CD14-positive monocyte (primary cell): ENCODE measurements around the gene CACNA1C. TPM values are rescaled to one million over a fixed set of nuclear protein-coding genes. Genes with fewer than 3 reads are reported as not detected.

Experiments used
- DNase-seq, 3 donors: peaks; one replicate each; pipeline ENCODE4 v3.0.0-alpha.2; 2011 to 2022
- H2AFZ ChIP-seq: 2 replicates; pipeline ENCODE4 v1.6.0; 2012; ENCODE audit warnings: mild to moderate bottlenecking, low read depth, low read length, inconsistent platforms; ENCODE audit not compliant: insufficient read depth, poor library complexity, severe bottlenecking
- H3K27ac ChIP-seq, 2 donors: 1 replicate in 1 of 2; 2 replicates in 1 of 2; pipeline ENCODE4 v1.5.1; 2012 to 2013; ENCODE audit warnings: low read length in 2 of 2, control low read depth in 1 of 2, inconsistent platforms in 1 of 2, low read depth in 1 of 2, mild to moderate bottlenecking in 1 of 2
- H3K27me3 ChIP-seq, 2 donors: one replicate each; pipeline versions ENCODE4 v1.6.0 to v1.6.1; 2011 to 2013; ENCODE audit warnings: low read length in 2 of 2; ENCODE audit not compliant: control insufficient read depth in 2 of 2, insufficient read depth in 2 of 2
- H3K36me3 ChIP-seq, 2 donors: replicated peaks in 1 of 2; 1 replicate in 1 of 2; 2 replicates in 1 of 2; pipeline versions ENCODE4 v1.5.1 to v1.6.1; 2012 to 2013; ENCODE audit warnings: low read length in 2 of 2, control low read depth in 1 of 2, inconsistent platforms in 1 of 2, mild to moderate bottlenecking in 1 of 2; ENCODE audit not compliant: insufficient read depth in 2 of 2, control insufficient read depth in 1 of 2
- H3K4me1 ChIP-seq, 2 donors: 1 replicate in 1 of 2; 2 replicates in 1 of 2; pipeline versions ENCODE4 v1.5.1 to v1.6.1; 2012 to 2013; ENCODE audit warnings: low read length in 2 of 2, control low read depth in 1 of 2, inconsistent platforms in 1 of 2, mild to moderate bottlenecking in 1 of 2, moderate library complexity in 1 of 2; ENCODE audit not compliant: insufficient read depth in 2 of 2, control insufficient read depth in 1 of 2
- H3K4me2 ChIP-seq: replicated peaks from 2 replicates; pipeline ENCODE3; 2012; ENCODE audit warnings: low read length, moderate library complexity, mild to moderate bottlenecking; ENCODE audit not compliant: poor library complexity, severe bottlenecking; ENCODE audit errors: extremely low read depth
- H3K4me3 ChIP-seq, 3 experiments: fragments of 200-600 bp in 1 of 3; sonication (generic) in 1 of 3; replicated peaks in 1 of 3; 1 replicate in 2 of 3; 2 replicates in 1 of 3; pipeline ENCODE4 v1.5.1; 2011 to 2013; ENCODE audit warnings: low read length in 3 of 3, mild to moderate bottlenecking in 3 of 3, control low read depth in 2 of 3, low read depth in 2 of 3, inconsistent platforms in 1 of 3, moderate library complexity in 1 of 3
- H3K79me2 ChIP-seq: 2 replicates; pipeline ENCODE4 v1.6.0; 2012; ENCODE audit warnings: mild to moderate bottlenecking, control low read depth, inconsistent platforms, low read length, moderate library complexity; ENCODE audit not compliant: insufficient read depth
- H3K9ac ChIP-seq: 2 replicates; pipeline ENCODE4 v1.6.0; 2017; ENCODE audit warnings: low read length, mild to moderate bottlenecking; ENCODE audit not compliant: insufficient read depth, poor library complexity, severe bottlenecking
- H3K9me3 ChIP-seq, 2 donors: replicated peaks in 1 of 2; 1 replicate in 1 of 2; 2 replicates in 1 of 2; pipeline versions ENCODE4 v1.5.1 to v1.6.1; 2012 to 2013; ENCODE audit warnings: low read length in 2 of 2, control low read depth in 1 of 2; ENCODE audit not compliant: control insufficient read depth in 1 of 2, insufficient read depth in 1 of 2
- H4K20me1 ChIP-seq: 2 replicates; pipeline ENCODE4 v1.6.0; 2012; ENCODE audit warnings: mild to moderate bottlenecking, low read length, control low read depth, moderate library complexity; ENCODE audit not compliant: insufficient read depth
- H3K27ac Mint-ChIP-seq, 7 donors: one replicate each; pipeline ENCODE4 v1.8.0; 2020; ENCODE audit warnings: mild to moderate bottlenecking in 7 of 7, mixed read lengths in 7 of 7, moderate library complexity in 6 of 7, inconsistent platforms in 2 of 7
- H3K27me3 Mint-ChIP-seq, 3 donors: one replicate each; pipeline ENCODE4 v1.8.0; 2021 to 2022; ENCODE audit warnings: low read depth in 3 of 3, mild to moderate bottlenecking in 3 of 3, mixed read lengths in 3 of 3, moderate library complexity in 3 of 3, inconsistent platforms in 1 of 3
- H3K36me3 Mint-ChIP-seq, 2 donors: one replicate each; pipeline ENCODE4 v1.8.0; 2020; ENCODE audit warnings: mixed read lengths in 2 of 2, inconsistent platforms in 1 of 2, mild to moderate bottlenecking in 1 of 2
- H3K4me1 Mint-ChIP-seq: one replicate; pipeline ENCODE4 v1.8.0; 2020; ENCODE audit warnings: mild to moderate bottlenecking, mixed read lengths
- H3K4me3 Mint-ChIP-seq, 2 donors: one replicate each; pipeline ENCODE4 v1.8.0; 2020; ENCODE audit warnings: mild to moderate bottlenecking in 2 of 2, mixed read lengths in 2 of 2, moderate library complexity in 1 of 2
- H3K9me3 Mint-ChIP-seq, 7 donors: one replicate each; pipeline ENCODE4 v1.8.0; 2020 to 2022; ENCODE audit warnings: mixed read lengths in 7 of 7, mild to moderate bottlenecking in 6 of 7, moderate library complexity in 6 of 7, inconsistent platforms in 2 of 7
- CTCF ChIP-seq: fragments of 200-600 bp; IDR thresholded peaks from one replicate; pipeline ENCODE4 v1.8.0; 2022; ENCODE audit warnings: antibody characterized with exemption, mild to moderate bottlenecking
- WGBS: methylation state at CpG from one replicate; pipeline ENCODE4 v1.1.5; 2013; ENCODE audit warnings: missing lambda C conversion rate; ENCODE audit not compliant: insufficient coverage; 5-methylcytosine and 5-hydroxymethylcytosine counted together
- intact Hi-C, 2 donors: fragments of 100-400 bp; cut with micrococcal nuclease; formaldehyde crosslinking; loops; one replicate each; pipeline versions ENCODE4 v1.15.0 to v1.15.1; 2023
- polyA plus RNA-seq, 3 donors: library from polyadenylated mRNA; depleted of rRNA in 1 of 3; unstranded in 2 of 3; stranded (reverse) in 1 of 3; fragments of 300-500 nt in 2 of 3; fragments of >200 nt in 1 of 3; fragmentation: Illumina TruSeq in 2 of 3; gene quantifications; 1 replicate in 2 of 3; 2 replicates in 1 of 3; pipeline ENCODE4 v1.2.3, GENCODE V29; 2012 to 2021

CACNA1C gene
- polyA plus RNA-seq, 3 donors = not detected

- no peak overlapping the region for H3K4me3 Mint-ChIP-seq
- Histone ChIP-seq H3K4me2 (no peak overlapping the region), H3K4me3 (no peak overlapping the region), H2AFZ (no peak overlapping the region), H3K9ac (no peak overlapping the region), H3K4me1 (no peaks in the 10 kb centered on the region), H3K27ac (no peak overlapping the region), H3K27me3 (peaks cover 0 to 3% of the 10 kb centered on the region in 2 donors), H3K79me2 (no peaks in the 10 kb centered on the region), H3K9me3 (no peaks in the 10 kb centered on the region), H3K36me3 (no peaks in the 10 kb centered on the region), H4K20me1 (no peaks in the 10 kb centered on the region)
- intact Hi-C loops = no loop called here
- peaks cover 9% of the 10 kb centered on the region for H3K4me1 Mint-ChIP-seq
- WGBS = 65% methylated on average over 8 of the region's 8 CpGs
- H3K36me3 Mint-ChIP-seq = no peaks in the 10 kb centered on the region
- no peak for TF ChIP-seq CTCF
- H3K9me3 Mint-ChIP-seq = no peaks in the 10 kb centered on the region
- peak overlapping the region in 1 of 7 donors; percentile 31 for H3K27ac Mint-ChIP-seq
- DNase-seq = no peak
- peaks cover 15 to 36% (median 21%) of the 10 kb centered on the region in 3 donors for H3K27me3 Mint-ChIP-seq
Observed at GRCh38 chr12:2617365-2617764, 564.6 kb downstream of the CACNA1C start.

- Histone ChIP-seq H3K4me2 (no peak overlapping the region), H3K4me3 (no peak overlapping the region), H3K27ac (no peak overlapping the region), H3K79me2 (no peaks in the 10 kb centered on the region), H3K9me3 (no peaks in the 10 kb centered on the region), H3K4me1 (no peaks in the 10 kb centered on the region), H3K9ac (no peak overlapping the region), H2AFZ (no peak overlapping the region), H4K20me1 (no peaks in the 10 kb centered on the region), H3K27me3 (peaks cover 0 to 3% of the 10 kb centered on the region in 2 donors), H3K36me3 (no peaks in the 10 kb centered on the region)
- H3K27me3 Mint-ChIP-seq = peaks cover 18 to 39% (median 24%) of the 10 kb centered on the region in 3 donors
- H3K27ac Mint-ChIP-seq = no peak overlapping the region
- H3K4me1 Mint-ChIP-seq = peaks cover 9% of the 10 kb centered on the region
- peak in 2 of 3 donors; percentile 1 to 19 for DNase-seq
- no peak for TF ChIP-seq CTCF
- no peaks in the 10 kb centered on the region for H3K9me3 Mint-ChIP-seq
- intact Hi-C loops = no loop called here
- H3K4me3 Mint-ChIP-seq = peak overlapping the region in 1 of 2 donors; percentile 6
- H3K36me3 Mint-ChIP-seq = no peaks in the 10 kb centered on the region
- 60% methylated on average over 7 of the region's 12 CpGs for WGBS
Observed at GRCh38 chr12:2618291-2618995, 565.7 kb downstream of the CACNA1C start.
